ENCODE results near the gene CA9.

CA9 gene

DNA sequence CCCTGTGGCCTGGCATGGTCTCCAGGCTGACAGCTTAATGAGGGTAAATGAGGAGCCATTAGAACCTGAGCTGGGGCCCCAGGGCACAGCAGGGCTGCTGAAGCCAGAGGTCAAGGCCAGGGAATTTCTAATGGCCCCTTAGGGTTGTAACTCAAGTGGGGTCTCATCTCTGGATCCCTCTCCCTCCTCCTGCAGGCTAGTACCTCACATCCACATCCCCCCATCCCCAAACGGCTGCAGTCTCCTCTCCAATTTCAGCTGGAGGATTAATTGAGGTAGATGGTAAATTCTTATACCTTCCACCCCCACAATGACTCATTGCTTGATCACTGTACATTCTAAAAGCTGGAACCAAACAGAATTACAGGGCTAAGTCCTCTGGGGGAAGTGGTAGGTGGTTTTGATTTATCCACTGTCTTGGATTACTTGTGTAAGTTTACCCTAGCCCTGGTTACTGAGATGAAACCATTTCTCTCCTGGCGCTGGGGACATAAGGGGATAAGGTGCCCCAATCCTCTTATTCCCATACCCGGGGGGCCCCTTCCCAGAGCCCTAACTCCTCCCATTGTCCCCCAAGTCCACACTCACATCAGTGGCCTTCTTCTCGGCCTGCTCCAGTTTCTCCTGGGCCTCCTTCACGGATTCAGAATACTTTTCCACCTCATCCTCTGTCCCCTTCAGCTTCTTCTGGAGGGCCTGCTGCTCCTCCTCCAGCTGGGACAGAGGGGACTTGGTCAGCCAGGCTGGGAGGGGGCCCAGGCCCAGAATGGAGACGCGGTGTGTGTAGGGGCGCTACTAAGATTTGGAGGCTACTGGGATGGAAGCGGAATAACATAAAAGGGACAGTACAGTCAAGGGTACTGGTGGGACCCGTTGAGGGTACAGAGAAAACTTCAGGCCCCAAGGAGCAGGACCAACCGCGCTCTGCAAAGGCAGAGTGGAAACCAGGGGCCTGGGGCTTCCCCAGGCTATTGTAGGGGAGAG, 15.1 kb downstream of the CA9 start:
- TF ChIP-seq GATA1 (IDR thresholded peaks at IDR 0.05; ENCODE audit: low read depth, low read length) (no peak), POLR2A (IDR thresholded peaks at IDR 0.05; ENCODE audit: low read length) (no peak)
- no peak for DNase-seq

DNA sequence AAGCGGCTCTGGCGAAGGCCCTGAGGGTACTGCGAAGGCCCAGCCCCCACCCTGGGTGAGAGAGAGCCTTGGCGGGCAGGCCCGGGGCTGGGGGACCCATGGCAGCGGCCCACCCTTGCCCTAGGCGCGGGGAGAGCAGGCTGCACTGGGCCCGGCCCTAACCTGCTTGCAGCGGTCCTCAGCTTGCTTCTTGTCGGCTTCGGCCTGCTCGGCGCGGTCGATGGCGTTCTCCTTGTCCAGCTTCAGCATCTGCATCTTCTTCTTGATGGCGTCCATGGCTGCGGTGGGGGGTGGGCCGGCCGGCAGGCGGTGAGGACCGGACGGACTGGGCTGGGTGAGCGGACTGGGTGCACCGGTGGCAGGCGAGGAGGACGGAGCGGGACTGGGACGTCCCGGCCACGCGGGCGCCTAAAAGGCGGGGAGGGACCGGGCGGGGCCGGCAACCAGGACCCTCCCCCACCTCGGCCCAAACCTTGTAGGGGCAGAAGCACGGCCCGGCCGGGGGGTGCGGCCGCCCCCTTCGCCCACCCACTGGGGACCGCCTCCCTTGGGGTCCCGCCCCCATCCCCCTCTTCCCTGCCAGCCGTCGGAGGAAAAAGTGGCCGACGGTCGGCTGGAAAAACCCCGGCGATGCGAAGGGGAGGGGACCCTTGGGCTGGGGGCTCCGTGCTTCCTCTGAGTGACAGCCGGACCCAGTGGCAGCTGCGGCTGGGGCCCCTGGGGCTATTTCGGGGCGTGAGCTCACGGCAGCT, 16.0 kb downstream of the CA9 start, which contains the start of gene TPM2:
TSS of gene TPM2 (minus strand) at position 384 of the 752 bp plus-strand sequence. CDS start at position 276, 108 bp downstream.
- DNase-seq: no peak
- TF ChIP-seq GATA1 (IDR thresholded peaks at IDR 0.05; ENCODE audit: low read depth, low read length) (no peak), POLR2A (IDR thresholded peaks at IDR 0.05; ENCODE audit: low read length) (no peak)

DNA sequence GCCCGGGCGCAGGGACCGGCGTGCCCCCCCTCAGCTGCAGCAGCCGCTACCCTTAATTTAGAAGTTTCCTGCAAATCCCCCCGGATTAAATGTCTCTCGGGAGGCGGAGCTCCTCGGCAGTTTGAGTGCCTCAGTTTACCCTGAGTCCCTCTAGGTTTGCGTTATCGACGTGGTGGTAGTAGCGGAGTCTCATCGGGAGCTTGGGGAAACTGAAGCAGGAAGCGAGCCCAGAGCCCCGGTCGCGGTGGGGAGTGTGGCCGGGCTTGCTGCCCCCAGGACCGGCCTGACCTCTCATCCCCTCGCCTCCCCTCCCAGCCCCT, 16.5 kb downstream of the CA9 start:
- TF ChIP-seq GATA1 (IDR thresholded peaks at IDR 0.05; ENCODE audit: low read depth, low read length): no peak
- TF ChIP-seq POLR2A (IDR thresholded peaks at IDR 0.05; ENCODE audit: low read length): no peak

DNA sequence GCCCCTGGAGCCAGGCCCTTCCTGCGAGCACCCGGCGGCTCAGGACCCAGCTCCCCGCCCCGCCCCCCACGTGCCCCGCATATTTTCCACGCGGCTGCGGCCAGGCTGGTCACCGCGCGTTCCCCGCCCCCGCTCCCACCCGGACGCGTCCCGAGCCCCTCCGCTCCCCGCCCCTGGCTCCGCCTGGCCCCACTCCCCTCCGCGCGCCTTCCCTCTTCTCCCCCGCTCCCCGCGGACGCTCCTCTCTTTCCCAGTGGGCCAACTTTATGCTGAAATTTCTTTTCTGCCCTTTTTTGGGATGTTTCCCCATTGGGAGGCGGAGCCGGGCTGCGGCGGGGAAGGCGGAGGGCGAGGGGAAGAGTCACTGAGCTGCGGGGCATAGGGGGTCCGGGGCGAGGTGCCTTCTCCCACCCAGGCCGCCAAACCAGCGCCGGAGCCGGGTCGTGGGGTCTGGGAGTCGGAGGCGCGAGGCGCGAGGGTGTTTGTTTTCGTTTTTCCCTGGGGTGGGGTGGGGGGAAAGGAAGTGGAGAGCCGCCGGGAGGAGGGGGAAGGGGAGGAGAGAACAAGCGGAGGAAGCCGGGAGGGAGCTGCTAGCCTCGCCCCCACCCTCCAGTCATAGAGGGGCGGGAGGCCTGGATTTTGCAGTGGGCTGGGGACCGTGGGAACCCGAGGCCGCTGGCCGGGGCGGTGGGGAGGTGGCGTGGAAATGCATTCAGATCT, 17.0 kb downstream of the CA9 start:
- TF ChIP-seq GATA1 (IDR thresholded peaks at IDR 0.05; ENCODE audit: low read depth, low read length): no peak
- DNase-seq: peak; percentile 14 to 39

More for the DNA sequence above, 16.5 kb downstream of the CA9 start:
- DNase-seq: no peak

DNA sequence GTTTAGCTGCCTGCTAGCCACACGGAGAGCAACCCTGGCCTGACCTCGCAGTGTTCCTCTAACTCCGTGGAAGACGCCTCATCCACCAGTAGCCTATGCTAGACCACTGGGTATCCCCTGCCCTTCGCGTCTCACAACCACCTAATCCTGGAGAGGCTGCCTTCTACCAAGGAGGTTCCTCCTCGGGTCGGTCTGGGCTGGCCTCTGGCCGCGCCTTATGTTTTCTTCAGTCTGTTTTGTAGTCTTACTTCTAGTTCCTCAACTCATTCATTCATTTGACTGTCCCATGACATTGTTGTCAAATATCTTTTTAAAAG, 17.6 kb downstream of the CA9 start:
- TF ChIP-seq GATA1 (IDR thresholded peaks at IDR 0.05; ENCODE audit: low read depth, low read length): no peak
- TF ChIP-seq POLR2A (IDR thresholded peaks at IDR 0.05; ENCODE audit: low read length): no peak
- no peak for DNase-seq

DNA sequence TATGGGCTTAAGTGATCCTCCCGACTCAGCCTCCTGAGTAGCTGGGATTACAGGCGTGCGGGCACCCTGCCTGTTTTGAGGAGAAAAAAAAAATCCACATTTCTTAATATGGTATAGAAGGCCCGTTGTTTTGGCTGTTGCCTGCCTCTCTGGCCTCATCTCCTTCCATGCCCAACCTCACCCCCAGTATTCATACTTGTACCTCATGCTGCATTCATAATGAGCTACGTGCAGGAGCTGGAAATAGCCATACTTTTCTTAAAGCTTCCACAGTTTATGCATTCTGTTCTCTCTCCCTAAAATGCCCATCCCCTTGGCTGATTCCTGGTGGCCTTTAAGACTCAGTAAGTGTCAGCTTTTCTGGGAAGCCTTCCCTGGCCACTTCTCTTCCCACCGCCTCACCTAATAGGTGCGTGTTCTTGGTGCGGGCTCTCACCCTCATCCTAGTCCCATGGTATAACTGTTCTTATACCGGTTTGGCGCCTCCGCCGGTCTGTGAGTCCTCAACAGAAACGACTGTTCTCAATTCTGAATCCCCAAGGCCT, 18.1 kb downstream of the CA9 start:
- TF ChIP-seq POLR2A (IDR thresholded peaks at IDR 0.05; ENCODE audit: low read length) (no peak), GATA1 (IDR thresholded peaks at IDR 0.05; ENCODE audit: low read depth, low read length) (no peak)
- no peak for DNase-seq

DNA sequence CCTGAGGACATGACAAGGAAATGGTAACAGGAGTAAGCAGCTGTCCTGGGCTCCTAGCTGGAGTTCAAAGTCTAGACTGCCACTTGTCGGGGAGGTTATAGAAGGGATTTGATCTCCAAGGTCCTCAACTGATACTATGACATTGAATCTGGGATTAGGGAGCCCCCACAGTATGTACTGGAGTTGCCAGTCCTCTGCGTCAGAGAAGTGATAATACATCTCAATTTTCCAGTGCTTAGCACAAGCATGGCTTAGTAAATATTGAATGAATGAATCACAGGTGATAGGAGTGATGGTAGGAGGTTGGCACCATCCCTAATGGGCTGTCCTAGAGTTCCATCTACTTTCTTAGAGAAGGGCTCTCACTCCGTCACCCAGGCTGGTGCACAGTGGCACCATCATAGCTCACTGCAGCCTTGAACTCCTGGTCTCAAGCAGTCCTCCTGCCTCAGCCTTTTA, 22.2 kb downstream of the CA9 start:
- TF ChIP-seq GATA1 (IDR thresholded peaks at IDR 0.05; ENCODE audit: low read depth, low read length) (no peak), POLR2A (IDR thresholded peaks at IDR 0.05; ENCODE audit: low read length) (no peak)
- DNase-seq: no peak

DNA sequence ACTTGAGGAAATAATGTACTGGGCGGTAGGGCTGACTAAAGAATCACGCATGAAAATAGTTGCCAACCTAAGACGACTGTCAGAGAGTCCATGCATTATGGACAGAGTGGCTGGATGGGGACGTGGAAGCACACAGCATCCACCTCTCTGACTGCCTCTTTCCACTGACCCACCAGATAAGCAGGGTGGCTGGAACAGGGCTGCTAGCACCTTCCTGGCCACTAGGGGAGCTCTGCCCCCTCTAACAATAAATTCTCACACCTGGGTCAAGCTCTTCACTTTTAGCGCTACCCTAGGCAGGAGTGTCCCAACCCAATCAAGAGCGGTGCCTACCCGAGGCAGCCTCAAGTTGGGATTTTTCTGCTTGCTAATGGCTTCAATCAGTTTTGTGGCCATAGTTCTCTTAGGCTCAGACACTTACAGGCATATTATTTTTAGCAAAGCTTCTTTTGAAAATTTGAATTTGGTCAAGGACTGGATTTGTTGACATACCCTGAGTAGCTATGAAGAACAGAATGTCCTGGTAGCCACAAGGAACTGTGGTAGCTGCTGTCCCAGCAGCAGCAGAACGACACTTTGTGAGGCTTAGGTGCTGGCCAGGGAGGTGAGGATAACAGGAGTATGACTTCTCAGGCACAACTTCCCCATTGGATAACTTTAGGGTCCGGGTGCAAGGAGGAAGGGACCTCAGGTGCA, 22.9 kb downstream of the CA9 start:
- peak; percentile 64 to 76 for DNase-seq
- TF ChIP-seq GATA1 (IDR thresholded peaks at IDR 0.05; ENCODE audit: low read depth, low read length) (no peak), POLR2A (IDR thresholded peaks at IDR 0.05; ENCODE audit: low read length) (no peak)

DNA sequence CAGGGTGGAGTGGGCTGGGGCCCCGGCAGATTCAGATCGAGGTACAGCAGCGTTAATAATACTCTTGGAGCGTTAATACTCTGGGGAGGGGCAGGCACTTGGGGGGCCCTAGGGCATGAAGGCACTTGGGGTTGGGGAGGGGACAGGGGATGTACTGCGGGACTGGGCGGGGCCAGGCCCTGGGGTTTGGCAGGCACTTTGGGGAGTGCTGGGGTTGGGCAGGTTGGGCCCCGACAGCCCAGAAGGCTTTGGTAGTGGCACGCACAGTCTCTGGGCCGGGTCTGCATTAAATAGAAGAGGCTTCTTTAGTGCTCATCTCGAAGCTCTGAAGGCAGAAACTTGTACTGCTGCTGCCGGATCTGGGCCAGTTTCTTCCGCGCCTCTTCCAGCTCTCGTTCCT, 23.8 kb downstream of the CA9 start:
- DNase-seq: no peak

DNA sequence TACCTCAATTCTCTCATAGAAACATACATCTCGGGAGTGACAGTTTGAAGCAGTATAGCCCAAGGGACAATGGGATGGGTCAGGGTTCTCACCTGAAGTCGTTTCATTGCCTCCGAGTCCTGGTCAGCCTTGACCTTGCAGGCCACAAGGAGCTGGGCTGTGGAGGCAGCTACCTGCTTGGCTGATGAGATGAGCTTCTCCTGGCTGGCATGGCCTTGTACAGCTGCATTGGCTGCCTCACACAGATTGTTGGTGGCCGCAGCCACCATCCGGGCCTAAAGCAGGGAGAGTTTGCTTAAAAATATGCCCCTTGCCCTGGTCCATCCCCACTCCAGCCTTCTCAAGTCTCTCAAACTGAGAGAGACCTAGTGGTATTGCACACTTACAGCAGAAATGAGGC, 24.5 kb downstream of the CA9 start:
- DNase-seq: no peak
- TF ChIP-seq GATA1 (IDR thresholded peaks at IDR 0.05; ENCODE audit: low read depth, low read length) (no peak), POLR2A (IDR thresholded peaks at IDR 0.05; ENCODE audit: low read length) (no peak)

More for the DNA sequence above, 23.8 kb downstream of the CA9 start:
- no peak for TF ChIP-seq POLR2A (IDR thresholded peaks at IDR 0.05; ENCODE audit: low read length)
- no peak for TF ChIP-seq GATA1 (IDR thresholded peaks at IDR 0.05; ENCODE audit: low read depth, low read length)

DNA sequence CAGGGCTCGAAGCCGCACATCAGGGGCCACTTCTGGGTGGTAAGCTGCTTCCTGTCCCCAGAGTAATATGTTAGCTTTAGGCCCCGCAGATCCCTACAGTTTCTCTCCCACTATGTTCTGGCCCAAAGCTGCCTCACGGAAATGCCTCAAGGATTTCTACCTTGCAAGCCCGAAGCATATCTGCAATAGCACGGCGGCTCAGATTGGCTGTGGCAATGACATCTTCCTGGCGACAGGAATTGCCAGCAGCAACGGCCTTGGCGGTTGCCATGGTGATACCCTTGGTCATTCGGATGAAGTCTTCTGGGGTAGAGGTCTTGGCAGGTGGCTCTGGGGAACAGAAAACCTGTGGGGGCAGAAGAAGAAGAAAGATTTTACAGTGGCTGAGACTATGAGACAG, 26.3 kb downstream of the CA9 start:
- no peak for DNase-seq
- TF ChIP-seq GATA1 (IDR thresholded peaks at IDR 0.05; ENCODE audit: low read depth, low read length): no peak
- no peak for TF ChIP-seq POLR2A (IDR thresholded peaks at IDR 0.05; ENCODE audit: low read length)

DNA sequence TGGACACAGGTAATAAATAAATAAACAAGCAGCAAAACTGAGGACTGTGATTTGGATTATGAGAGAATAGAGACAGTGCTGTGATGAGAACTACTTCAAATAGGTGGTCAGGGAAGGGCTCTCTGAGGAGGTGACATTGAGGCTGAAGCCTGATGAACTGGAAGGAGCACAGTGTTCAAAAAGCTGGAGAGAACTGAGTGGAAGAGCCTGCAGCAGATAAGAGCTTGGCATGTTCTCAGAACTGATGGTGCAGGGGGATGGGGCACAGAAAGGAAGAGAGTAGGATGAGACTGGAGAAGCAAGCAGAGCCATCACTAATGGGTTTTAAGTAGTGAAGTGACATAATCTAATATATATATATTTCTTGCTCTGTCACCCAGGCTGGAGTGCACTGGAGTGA, 27.2 kb downstream of the CA9 start:
- DNase-seq: no peak
- TF ChIP-seq GATA1 (IDR thresholded peaks at IDR 0.05; ENCODE audit: low read depth, low read length): no peak
- no peak for TF ChIP-seq POLR2A (IDR thresholded peaks at IDR 0.05; ENCODE audit: low read length)

DNA sequence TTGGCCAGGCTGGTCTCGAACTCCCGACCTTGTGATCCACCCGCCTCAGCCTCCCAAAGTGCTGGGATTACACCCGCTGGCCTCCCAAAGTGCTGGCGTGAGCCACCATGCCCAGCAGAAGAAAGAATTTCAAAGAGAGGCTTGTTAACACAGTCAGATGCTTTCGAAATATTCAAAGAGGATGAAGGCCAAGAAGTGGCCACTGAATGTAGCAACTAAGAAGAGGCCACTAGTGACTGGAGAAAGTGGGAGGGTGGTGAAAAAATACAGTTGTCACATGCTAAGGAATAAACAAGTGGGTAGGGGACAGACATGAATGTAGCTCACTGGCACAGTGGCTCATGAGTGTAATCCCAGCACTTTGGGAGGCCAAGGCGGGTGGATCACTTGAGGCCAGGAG, 29.0 kb downstream of the CA9 start:
- no peak for DNase-seq
- TF ChIP-seq POLR2A (IDR thresholded peaks at IDR 0.05; ENCODE audit: low read length): no peak
- no peak for TF ChIP-seq GATA1 (IDR thresholded peaks at IDR 0.05; ENCODE audit: low read depth, low read length)
